Activated T-cell treated with anti-CD3 and anti-CD28 coated beads for 48 hours (primary cell): Measurements from ENCODE around the gene COG5.
"Not testable (repeated sequence)": the region's sequence is repeated elsewhere in the genome, so short reads cannot be mapped to it uniquely, and the experiment has no call there.

Source experiments
- DNase-seq: peaks from one replicate; pipeline ENCODE4 v3.0.0-alpha.2; 2020; ENCODE audit warnings: low read depth

COG5 gene

GRCh38 chr7:107269790-107270189 lies 293.9 kb downstream of the COG5 start:
- no peak for DNase-seq

GRCh38 chr7:107268594-107268993 lies 295.1 kb downstream of the COG5 start:
- DNase-seq = no peak

- no peak for DNase-seq
Measured at GRCh38 chr7:107267138-107267537, 296.6 kb downstream of the COG5 start.

- no peak for DNase-seq
Measured at GRCh38 chr7:107264723-107265122, 299.0 kb downstream of the COG5 start.

GRCh38 chr7:107262857-107263256 lies 300.9 kb downstream of the COG5 start:
- DNase-seq = no peak

GRCh38 chr7:107258737-107259136 lies 305.0 kb downstream of the COG5 start:
- no peak for DNase-seq

GRCh38 chr7:107255602-107256001 lies 308.1 kb downstream of the COG5 start:
- DNase-seq = no peak

- no peak for DNase-seq
Measured at GRCh38 chr7:107254398-107254985, 309.2 kb downstream of the COG5 start.

GRCh38 chr7:107253599-107253998 lies 310.1 kb downstream of the COG5 start:
- no peak for DNase-seq

- DNase-seq = no peak
Measured at GRCh38 chr7:107251963-107252362, 311.8 kb downstream of the COG5 start.

- DNase-seq = no peak
Measured at GRCh38 chr7:107248551-107249316, 315.0 kb downstream of the COG5 start.

GRCh38 chr7:107246836-107247235 lies 316.9 kb downstream of the COG5 start:
- not testable (repeated sequence) for DNase-seq

GRCh38 chr7:107244613-107245012 lies 319.1 kb downstream of the COG5 start:
- DNase-seq = no peak

GRCh38 chr7:107242267-107242666 lies 321.5 kb downstream of the COG5 start:
- no peak for DNase-seq

- no peak for DNase-seq
Measured at GRCh38 chr7:107237451-107237850, 326.3 kb downstream of the COG5 start.

- no peak for DNase-seq
Measured at GRCh38 chr7:107236862-107237261, 326.9 kb downstream of the COG5 start.

GRCh38 chr7:107234436-107234835 lies 329.3 kb downstream of the COG5 start:
- no peak for DNase-seq

- no peak for DNase-seq
Measured at GRCh38 chr7:107233981-107234380, 329.7 kb downstream of the COG5 start.

- DNase-seq = no peak
Measured at GRCh38 chr7:107233174-107233573, 330.5 kb downstream of the COG5 start.

GRCh38 chr7:107232568-107233090 lies 331.1 kb downstream of the COG5 start:
- no peak for DNase-seq

- no peak for DNase-seq
Measured at GRCh38 chr7:107230334-107230733, 333.4 kb downstream of the COG5 start.

- DNase-seq = no peak
Measured at GRCh38 chr7:107228291-107228690, 335.4 kb downstream of the COG5 start.

GRCh38 chr7:107224374-107225223 lies 339.1 kb downstream of the COG5 start:
- DNase-seq = no peak
